Choroid plexus epithelial cell (primary cell): ENCODE measurements around the gene PSMB2.

Experiments used
- DNase-seq: peaks from one replicate; pipeline ENCODE4 v3.0.0-alpha.2; 2010; ENCODE audit warnings: low read depth
- H3K4me3 ChIP-seq: 2 replicates; pipeline ENCODE4 v1.5.1; 2011; ENCODE audit warnings: low read depth, mild to moderate bottlenecking, control low read depth, low read length, moderate library complexity
- TF ChIP-seq, protein P1 (sequence below): conservative IDR thresholded peaks from 2 replicates; pipeline ENCODE4 v1.5.1; 2011; ENCODE audit warnings: low read depth, mild to moderate bottlenecking, control low read depth, inconsistent platforms, low read length, moderate library complexity

PSMB2 gene

GRCh38 chr1:35557118-35557610 lies 84.2 kb downstream of the PSMB2 start, which contains the start of gene KIAA0319L:
KIAA0319L (minus strand) TSS chr1:35557403; CDS start chr1:35554491, 2,912 bp downstream.
- TF ChIP-seq, protein P1, sequence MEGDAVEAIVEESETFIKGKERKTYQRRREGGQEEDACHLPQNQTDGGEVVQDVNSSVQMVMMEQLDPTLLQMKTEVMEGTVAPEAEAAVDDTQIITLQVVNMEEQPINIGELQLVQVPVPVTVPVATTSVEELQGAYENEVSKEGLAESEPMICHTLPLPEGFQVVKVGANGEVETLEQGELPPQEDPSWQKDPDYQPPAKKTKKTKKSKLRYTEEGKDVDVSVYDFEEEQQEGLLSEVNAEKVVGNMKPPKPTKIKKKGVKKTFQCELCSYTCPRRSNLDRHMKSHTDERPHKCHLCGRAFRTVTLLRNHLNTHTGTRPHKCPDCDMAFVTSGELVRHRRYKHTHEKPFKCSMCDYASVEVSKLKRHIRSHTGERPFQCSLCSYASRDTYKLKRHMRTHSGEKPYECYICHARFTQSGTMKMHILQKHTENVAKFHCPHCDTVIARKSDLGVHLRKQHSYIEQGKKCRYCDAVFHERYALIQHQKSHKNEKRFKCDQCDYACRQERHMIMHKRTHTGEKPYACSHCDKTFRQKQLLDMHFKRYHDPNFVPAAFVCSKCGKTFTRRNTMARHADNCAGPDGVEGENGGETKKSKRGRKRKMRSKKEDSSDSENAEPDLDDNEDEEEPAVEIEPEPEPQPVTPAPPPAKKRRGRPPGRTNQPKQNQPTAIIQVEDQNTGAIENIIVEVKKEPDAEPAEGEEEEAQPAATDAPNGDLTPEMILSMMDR, result no peak
- DNase-seq, result no peak
- H3K4me3 ChIP-seq, result peak within 1 kb of the TSS; percentile 98

- peak overlapping the region; percentile 98 for H3K4me3 ChIP-seq
- TF ChIP-seq, protein P1, result no peak
- DNase-seq, result no peak
These were observed 84.7 kb downstream of the PSMB2 start for GRCh38 chr1:35556484-35557117.

GRCh38 chr1:35555601-35556477 lies 85.5 kb downstream of the PSMB2 start:
- TF ChIP-seq, protein P1, result no peak
- peak overlapping the region; percentile 98 for H3K4me3 ChIP-seq
- peak; percentile 49 for DNase-seq

GRCh38 chr1:35555212-35555584 lies 86.1 kb downstream of the PSMB2 start:
- no peak overlapping the region for H3K4me3 ChIP-seq
- TF ChIP-seq, protein P1, result no peak
- DNase-seq, result no peak

GRCh38 chr1:35554266-35555211 lies 86.8 kb downstream of the PSMB2 start:
- no peak overlapping the region for H3K4me3 ChIP-seq

GRCh38 chr1:35553851-35554250 lies 87.5 kb downstream of the PSMB2 start:
- no peak for DNase-seq

More at GRCh38 chr1:35554266-35555211, 86.8 kb downstream of the PSMB2 start:
- DNase-seq, result no peak
- TF ChIP-seq, protein P1, result no peak

More at GRCh38 chr1:35553851-35554250, 87.5 kb downstream of the PSMB2 start:
- H3K4me3 ChIP-seq, result no peak overlapping the region
- TF ChIP-seq, protein P1, result no peak
